Measurements from ENCODE around the gene RICTOR. TPM values are rescaled to one million over a fixed set of nuclear protein-coding genes. Genes with fewer than 3 reads are reported as not detected.

The RICTOR gene
- total RNA-seq (2012; rRNA removed) = 26.1 and 26.9 TPM in 2 replicates

- Histone ChIP-seq H3K9me3 (replicated peaks; ENCODE audit: low read length) (no peaks in the 10 kb centered on the region), H3K4me2 (ENCODE audit: low read length) (peak within 1 kb of the TSS; percentile 99), H3K27me3 (ENCODE audit: control insufficient read depth, insufficient read depth, low read length) (no peaks in the 10 kb centered on the region), H3K9ac (ENCODE audit: low read depth, low read length) (peak within 1 kb of the TSS; percentile 99), H3K36me3 (ENCODE audit: insufficient read depth, low read length) (peaks cover under 1% of the 10 kb centered on the region), H3K4me1 (ENCODE audit: control insufficient read depth, insufficient read depth, low read length) (peaks cover 39% of the 10 kb centered on the region), H3K4me3 (ENCODE audit: low read length) (peak within 1 kb of the TSS; percentile 100)
Observed at GRCh38 chr5:39074017-39074814, at the start of gene RICTOR. TSS of gene RICTOR (minus strand) at chr5:39074399. CDS start at chr5:39074377, 22 bp downstream.

GRCh38 chr5:39121922-39122321 is 47.7 kb upstream of the RICTOR start:
- H3K27me3 ChIP-seq (ENCODE audit: control insufficient read depth, insufficient read depth, low read length) = no peaks in the 10 kb centered on the region
- H3K4me2 ChIP-seq (ENCODE audit: low read length) = no peak overlapping the region
- H3K4me3 ChIP-seq (ENCODE audit: low read length) = no peak overlapping the region
- H3K9me3 ChIP-seq (replicated peaks; ENCODE audit: low read length) = no peaks in the 10 kb centered on the region
- H3K4me1 ChIP-seq (ENCODE audit: control insufficient read depth, insufficient read depth, low read length) = peaks cover 18% of the 10 kb centered on the region
- H3K36me3 ChIP-seq (ENCODE audit: insufficient read depth, low read length) = no peaks in the 10 kb centered on the region
- H3K9ac ChIP-seq (ENCODE audit: low read depth, low read length) = no peak overlapping the region

- Histone ChIP-seq H3K36me3 (ENCODE audit: insufficient read depth, low read length) (no peaks in the 10 kb centered on the region), H3K9me3 (replicated peaks; ENCODE audit: low read length) (no peaks in the 10 kb centered on the region), H3K4me2 (ENCODE audit: low read length) (no peak overlapping the region), H3K9ac (ENCODE audit: low read depth, low read length) (no peak overlapping the region), H3K4me3 (ENCODE audit: low read length) (no peak overlapping the region), H3K27me3 (ENCODE audit: control insufficient read depth, insufficient read depth, low read length) (no peaks in the 10 kb centered on the region), H3K4me1 (ENCODE audit: control insufficient read depth, insufficient read depth, low read length) (peaks cover 20% of the 10 kb centered on the region)
Observed at GRCh38 chr5:39121315-39121714, 47.1 kb upstream of the RICTOR start.

GRCh38 chr5:39120052-39120420 is 45.8 kb upstream of the RICTOR start:
- Histone ChIP-seq H3K9me3 (replicated peaks; ENCODE audit: low read length) (no peaks in the 10 kb centered on the region), H3K4me3 (ENCODE audit: low read length) (no peak overlapping the region), H3K4me1 (ENCODE audit: control insufficient read depth, insufficient read depth, low read length) (peaks cover 20% of the 10 kb centered on the region), H3K27me3 (ENCODE audit: control insufficient read depth, insufficient read depth, low read length) (no peaks in the 10 kb centered on the region), H3K4me2 (ENCODE audit: low read length) (no peak overlapping the region), H3K36me3 (ENCODE audit: insufficient read depth, low read length) (no peaks in the 10 kb centered on the region), H3K9ac (ENCODE audit: low read depth, low read length) (no peak overlapping the region)

DNA sequence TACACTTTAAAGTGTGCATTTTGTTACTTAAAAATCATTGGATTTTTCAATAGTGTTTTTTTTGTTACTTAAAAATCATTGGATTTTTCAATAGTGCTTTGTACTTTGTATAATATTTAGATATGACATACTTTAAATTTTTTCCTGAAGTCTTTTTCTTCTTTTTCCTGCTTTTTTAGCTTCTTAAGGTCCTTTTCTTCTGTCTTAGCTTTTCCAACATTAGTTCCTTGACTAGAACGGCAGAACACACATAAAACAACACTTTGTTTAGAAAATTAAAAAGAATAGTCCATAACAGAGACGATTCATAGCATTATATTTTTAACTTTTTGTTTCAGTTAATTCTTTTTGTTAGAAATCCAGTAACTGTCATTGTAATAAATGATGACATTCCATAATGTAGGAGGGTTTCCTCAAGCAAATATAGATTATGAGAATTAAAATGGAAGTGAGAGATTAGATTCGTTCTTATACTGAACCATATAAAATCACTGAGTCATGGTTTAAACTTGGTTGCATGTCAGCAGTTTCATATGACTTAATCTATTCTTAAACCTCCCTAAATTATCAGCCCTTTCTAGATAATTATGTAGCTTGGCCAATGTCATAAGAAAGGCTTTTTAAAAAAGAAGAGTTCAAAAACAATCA is 45.3 kb upstream of the RICTOR start:
- Histone ChIP-seq H3K36me3 (ENCODE audit: insufficient read depth, low read length) (no peaks in the 10 kb centered on the region), H3K4me3 (ENCODE audit: low read length) (no peak overlapping the region), H3K4me1 (ENCODE audit: control insufficient read depth, insufficient read depth, low read length) (peaks cover 20% of the 10 kb centered on the region), H3K27me3 (ENCODE audit: control insufficient read depth, insufficient read depth, low read length) (no peaks in the 10 kb centered on the region), H3K9me3 (replicated peaks; ENCODE audit: low read length) (no peaks in the 10 kb centered on the region), H3K9ac (ENCODE audit: low read depth, low read length) (no peak overlapping the region), H3K4me2 (ENCODE audit: low read length) (no peak overlapping the region)

GRCh38 chr5:39118638-39119037 is 44.4 kb upstream of the RICTOR start:
- Histone ChIP-seq H3K9ac (ENCODE audit: low read depth, low read length) (no peak overlapping the region), H3K9me3 (replicated peaks; ENCODE audit: low read length) (no peaks in the 10 kb centered on the region), H3K27me3 (ENCODE audit: control insufficient read depth, insufficient read depth, low read length) (no peaks in the 10 kb centered on the region), H3K4me3 (ENCODE audit: low read length) (no peak overlapping the region), H3K4me2 (ENCODE audit: low read length) (no peak overlapping the region), H3K36me3 (ENCODE audit: insufficient read depth, low read length) (no peaks in the 10 kb centered on the region), H3K4me1 (ENCODE audit: control insufficient read depth, insufficient read depth, low read length) (peaks cover 20% of the 10 kb centered on the region)

GRCh38 chr5:39117401-39117800 is 43.2 kb upstream of the RICTOR start:
- H3K9me3 ChIP-seq (replicated peaks; ENCODE audit: low read length) = no peaks in the 10 kb centered on the region
- no peaks in the 10 kb centered on the region for H3K27me3 ChIP-seq (ENCODE audit: control insufficient read depth, insufficient read depth, low read length)
- H3K9ac ChIP-seq (ENCODE audit: low read depth, low read length) = no peak overlapping the region
- H3K4me3 ChIP-seq (ENCODE audit: low read length) = no peak overlapping the region
- peaks cover 20% of the 10 kb centered on the region for H3K4me1 ChIP-seq (ENCODE audit: control insufficient read depth, insufficient read depth, low read length)
- H3K4me2 ChIP-seq (ENCODE audit: low read length) = no peak overlapping the region
- H3K36me3 ChIP-seq (ENCODE audit: insufficient read depth, low read length) = no peaks in the 10 kb centered on the region

- H3K9me3 ChIP-seq (replicated peaks; ENCODE audit: low read length) = no peaks in the 10 kb centered on the region
- H3K27me3 ChIP-seq (ENCODE audit: control insufficient read depth, insufficient read depth, low read length) = no peaks in the 10 kb centered on the region
- no peak overlapping the region for H3K4me3 ChIP-seq (ENCODE audit: low read length)
- H3K36me3 ChIP-seq (ENCODE audit: insufficient read depth, low read length) = no peaks in the 10 kb centered on the region
- no peak overlapping the region for H3K9ac ChIP-seq (ENCODE audit: low read depth, low read length)
- no peak overlapping the region for H3K4me2 ChIP-seq (ENCODE audit: low read length)
- peaks cover 23% of the 10 kb centered on the region for H3K4me1 ChIP-seq (ENCODE audit: control insufficient read depth, insufficient read depth, low read length)
Observed at GRCh38 chr5:39116344-39117170, 42.4 kb upstream of the RICTOR start.

DNA sequence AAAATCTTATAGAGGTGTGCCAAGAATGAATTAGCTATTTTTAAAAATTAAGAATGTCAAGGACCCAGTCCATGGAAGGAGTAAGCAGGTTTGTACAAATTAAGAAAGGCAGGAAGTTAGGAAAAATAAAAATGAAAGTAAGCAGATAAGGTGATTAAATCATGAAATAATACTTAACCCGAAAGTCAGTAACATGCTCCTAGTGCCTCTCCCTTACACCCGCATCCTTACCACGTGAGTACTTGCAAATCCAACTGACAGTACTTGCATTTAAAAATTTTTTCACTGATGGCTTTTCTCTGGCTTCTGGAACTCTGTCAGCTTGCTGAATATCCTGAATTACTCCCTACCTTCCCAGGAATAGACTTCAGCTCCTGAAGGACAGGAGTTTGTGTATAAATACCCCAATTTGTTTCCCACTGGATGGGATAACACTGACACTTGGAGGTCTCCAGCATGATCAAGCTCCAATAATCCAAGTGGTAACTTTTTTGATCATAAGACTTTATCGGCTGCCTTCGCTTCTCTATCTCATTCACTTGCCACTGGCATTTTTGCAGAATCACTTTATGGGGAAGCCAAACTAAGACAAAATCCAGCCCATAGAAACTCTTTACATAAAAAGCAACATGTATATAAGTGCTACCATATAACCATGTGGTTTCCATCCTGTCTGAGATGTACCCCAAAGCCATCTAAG is 41.6 kb upstream of the RICTOR start:
- H3K27me3 ChIP-seq (ENCODE audit: control insufficient read depth, insufficient read depth, low read length) = no peaks in the 10 kb centered on the region
- H3K9ac ChIP-seq (ENCODE audit: low read depth, low read length) = no peak overlapping the region
- peaks cover 20% of the 10 kb centered on the region for H3K4me1 ChIP-seq (ENCODE audit: control insufficient read depth, insufficient read depth, low read length)
- no peaks in the 10 kb centered on the region for H3K36me3 ChIP-seq (ENCODE audit: insufficient read depth, low read length)
- no peaks in the 10 kb centered on the region for H3K9me3 ChIP-seq (replicated peaks; ENCODE audit: low read length)
- no peak overlapping the region for H3K4me3 ChIP-seq (ENCODE audit: low read length)
- no peak overlapping the region for H3K4me2 ChIP-seq (ENCODE audit: low read length)

DNA sequence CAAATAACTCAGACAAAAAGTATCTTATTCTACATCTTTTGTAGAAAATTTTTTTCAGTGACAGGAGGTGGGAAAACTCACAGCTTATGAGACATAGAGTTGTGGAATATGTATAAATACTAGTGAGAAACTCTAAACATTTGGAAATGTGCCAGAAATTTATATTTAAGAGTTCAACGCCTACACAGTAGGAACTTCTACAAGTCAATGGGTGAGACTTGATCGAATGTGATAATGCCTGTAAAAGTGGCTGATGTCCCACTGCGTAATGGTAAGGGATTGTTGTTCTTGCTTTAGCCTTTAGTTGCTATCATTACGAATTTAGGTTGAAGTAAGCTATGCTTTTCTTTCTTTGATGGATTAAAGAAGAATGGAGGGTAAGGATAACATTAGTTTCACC is 40.0 kb upstream of the RICTOR start:
- Histone ChIP-seq H3K4me3 (ENCODE audit: low read length) (no peak overlapping the region), H3K36me3 (ENCODE audit: insufficient read depth, low read length) (no peaks in the 10 kb centered on the region), H3K9ac (ENCODE audit: low read depth, low read length) (no peak overlapping the region), H3K27me3 (ENCODE audit: control insufficient read depth, insufficient read depth, low read length) (no peaks in the 10 kb centered on the region), H3K4me1 (ENCODE audit: control insufficient read depth, insufficient read depth, low read length) (peaks cover 14% of the 10 kb centered on the region), H3K4me2 (ENCODE audit: low read length) (no peak overlapping the region), H3K9me3 (replicated peaks; ENCODE audit: low read length) (no peaks in the 10 kb centered on the region)

DNA sequence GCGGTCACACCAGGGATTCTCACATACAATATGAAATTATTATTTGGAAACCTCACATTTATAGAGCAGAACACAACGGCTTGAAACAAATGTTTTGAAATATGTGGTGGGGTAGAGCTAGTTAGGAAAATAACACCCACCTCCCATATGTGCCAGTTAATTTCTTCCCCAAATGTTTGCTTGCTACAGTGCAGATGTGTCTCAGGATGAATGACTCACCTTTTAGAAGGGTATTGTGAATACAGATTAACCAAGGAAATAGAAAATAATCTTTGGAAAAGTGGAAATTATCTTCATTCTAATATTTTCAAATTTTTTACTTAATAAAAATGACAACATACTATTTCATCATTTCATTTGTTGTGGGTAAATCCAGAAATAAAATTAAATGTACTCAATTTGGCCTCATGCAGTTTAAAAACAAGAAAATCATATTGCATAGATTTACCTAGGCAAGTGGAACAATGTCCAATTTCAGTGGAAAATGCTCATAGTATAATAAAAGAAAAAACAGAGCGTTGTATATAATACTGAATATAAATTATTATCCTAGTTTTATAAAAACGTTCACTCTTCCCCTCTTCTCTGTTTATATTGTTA is 39.3 kb upstream of the RICTOR start:
- no peaks in the 10 kb centered on the region for H3K9me3 ChIP-seq (replicated peaks; ENCODE audit: low read length)
- no peak overlapping the region for H3K4me2 ChIP-seq (ENCODE audit: low read length)
- no peak overlapping the region for H3K4me3 ChIP-seq (ENCODE audit: low read length)
- H3K9ac ChIP-seq (ENCODE audit: low read depth, low read length) = no peak overlapping the region
- peaks cover 14% of the 10 kb centered on the region for H3K4me1 ChIP-seq (ENCODE audit: control insufficient read depth, insufficient read depth, low read length)
- no peaks in the 10 kb centered on the region for H3K36me3 ChIP-seq (ENCODE audit: insufficient read depth, low read length)
- no peaks in the 10 kb centered on the region for H3K27me3 ChIP-seq (ENCODE audit: control insufficient read depth, insufficient read depth, low read length)
